ENCODE data around the gene STK16. TPM values are rescaled to one million over a fixed set of nuclear protein-coding genes. Genes with fewer than 3 reads are reported as not detected.

STK16 gene
- total RNA-seq, 2 experiments from 2014 or later, result 34.4 to 35.4 TPM

DNA sequence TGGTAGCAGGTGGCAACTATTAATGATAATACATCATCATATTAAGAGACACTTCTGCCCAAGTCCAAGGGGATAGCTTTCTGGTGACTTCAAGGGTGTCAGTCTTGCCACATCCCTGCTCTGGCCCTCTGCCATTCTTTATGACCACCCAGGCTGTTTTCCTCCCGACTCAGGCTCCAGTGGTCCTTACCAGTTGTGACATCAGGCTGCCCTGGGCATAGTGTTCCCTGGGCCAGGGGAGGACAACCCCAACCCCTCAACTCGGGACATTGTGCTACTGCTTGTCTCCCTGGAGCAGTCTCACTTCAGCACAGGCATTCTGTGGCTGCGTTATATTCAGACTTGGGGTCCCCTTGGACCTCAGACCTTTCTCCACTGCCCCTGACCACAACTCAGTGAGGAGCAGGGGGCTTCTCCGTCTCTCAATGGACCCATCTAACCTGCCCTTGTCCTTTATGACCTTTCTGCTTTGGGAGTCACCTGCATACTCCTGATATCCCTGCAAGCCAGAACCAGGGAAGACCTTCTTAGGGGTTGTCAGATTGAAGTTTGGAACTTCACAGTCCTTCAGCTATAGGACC is 46.7 kb downstream of the STK16 start:
- no peaks in the 10 kb centered on the region for H3K27me3 Mint-ChIP-seq
- H3K36me3 Mint-ChIP-seq (ENCODE audit: low read depth), result no peaks in the 10 kb centered on the region

DNA sequence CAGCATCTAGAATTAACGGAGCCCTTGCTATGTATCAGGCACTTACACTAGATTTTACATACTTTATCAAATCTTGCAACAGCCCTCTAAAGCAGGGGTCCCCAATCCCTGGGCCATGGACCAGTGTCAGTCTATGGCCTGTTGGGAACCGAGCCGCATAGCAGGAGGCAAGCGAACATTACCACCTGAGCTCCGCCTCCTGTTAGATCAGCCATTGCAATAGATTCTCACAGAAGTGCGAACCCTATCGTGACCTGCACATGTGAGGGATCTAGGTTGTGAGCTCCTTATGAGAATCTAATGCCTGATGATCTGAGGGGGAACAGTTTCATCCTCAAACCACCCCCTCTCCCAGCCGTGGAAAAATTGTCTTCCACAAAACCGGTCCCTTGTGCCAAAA is 47.3 kb downstream of the STK16 start:
- intact Hi-C loops (cut with micrococcal nuclease), result no loop called here
- DNase-seq (no peak), ATAC-seq (no peak)
- ChIA-PET CTCF (interaction anchor here (1.2 to 13.0 kb wide), 4 partner anchors 13 to 133 kb away, joined by 3 to 336 read pairs (median 28); partner anchors contain the start of genes ANKZF1, ATG9A, DNAJB2 and GLB1L), POLR2A (interaction anchor here (1.3 to 4.9 kb wide), 4 partner anchors 10 to 63 kb away, joined by 3 to 41 read pairs (median 16); partner anchors contain the start of genes ANKZF1, ATG9A, DNAJB2 and TUBA4A)
- no peaks in the 10 kb centered on the region for H3K36me3 Mint-ChIP-seq (ENCODE audit: low read depth)
- no peak overlapping the region for H3K27ac Mint-ChIP-seq
- no peaks in the 10 kb centered on the region for H3K27me3 Mint-ChIP-seq
- no peak overlapping the region for H3K4me3 Mint-ChIP-seq
- H3K4me1 Mint-ChIP-seq (ENCODE audit: low read depth), result peaks cover 25% of the 10 kb centered on the region
- no peaks in the 10 kb centered on the region for H3K9me3 Mint-ChIP-seq
- TF ChIP-seq, protein P1, sequence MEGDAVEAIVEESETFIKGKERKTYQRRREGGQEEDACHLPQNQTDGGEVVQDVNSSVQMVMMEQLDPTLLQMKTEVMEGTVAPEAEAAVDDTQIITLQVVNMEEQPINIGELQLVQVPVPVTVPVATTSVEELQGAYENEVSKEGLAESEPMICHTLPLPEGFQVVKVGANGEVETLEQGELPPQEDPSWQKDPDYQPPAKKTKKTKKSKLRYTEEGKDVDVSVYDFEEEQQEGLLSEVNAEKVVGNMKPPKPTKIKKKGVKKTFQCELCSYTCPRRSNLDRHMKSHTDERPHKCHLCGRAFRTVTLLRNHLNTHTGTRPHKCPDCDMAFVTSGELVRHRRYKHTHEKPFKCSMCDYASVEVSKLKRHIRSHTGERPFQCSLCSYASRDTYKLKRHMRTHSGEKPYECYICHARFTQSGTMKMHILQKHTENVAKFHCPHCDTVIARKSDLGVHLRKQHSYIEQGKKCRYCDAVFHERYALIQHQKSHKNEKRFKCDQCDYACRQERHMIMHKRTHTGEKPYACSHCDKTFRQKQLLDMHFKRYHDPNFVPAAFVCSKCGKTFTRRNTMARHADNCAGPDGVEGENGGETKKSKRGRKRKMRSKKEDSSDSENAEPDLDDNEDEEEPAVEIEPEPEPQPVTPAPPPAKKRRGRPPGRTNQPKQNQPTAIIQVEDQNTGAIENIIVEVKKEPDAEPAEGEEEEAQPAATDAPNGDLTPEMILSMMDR (IDR thresholded peaks at IDR 0.05), result no peak

More for the DNA sequence above, 46.7 kb downstream of the STK16 start:
- Mint-ChIP-seq H3K27ac (no peak overlapping the region), H3K9me3 (no peaks in the 10 kb centered on the region), H3K4me3 (no peak overlapping the region), H3K4me1 (ENCODE audit: low read depth) (peaks cover 21% of the 10 kb centered on the region)
- POLR2A ChIA-PET, result interaction anchor here (1.0 to 4.9 kb wide), 3 partner anchors 13 to 86 kb away, joined by 3 to 41 read pairs (median 6); partner anchors contain the start of genes ANKZF1, ATG9A, DNAJB2 and ZFAND2B
- no peak for DNase-seq
- CTCF ChIA-PET, result interaction anchor here (1.2 to 13.0 kb wide), 7 partner anchors 8 to 133 kb away, joined by 3 to 336 read pairs (median 5); partner anchors contain the start of genes ANKZF1, ATG9A, DNAJB2 and GLB1L
- intact Hi-C loops (cut with micrococcal nuclease), result no loop called here
- TF ChIP-seq, protein P1 (IDR thresholded peaks at IDR 0.05), result no peak
- ATAC-seq, result no peak

DNA sequence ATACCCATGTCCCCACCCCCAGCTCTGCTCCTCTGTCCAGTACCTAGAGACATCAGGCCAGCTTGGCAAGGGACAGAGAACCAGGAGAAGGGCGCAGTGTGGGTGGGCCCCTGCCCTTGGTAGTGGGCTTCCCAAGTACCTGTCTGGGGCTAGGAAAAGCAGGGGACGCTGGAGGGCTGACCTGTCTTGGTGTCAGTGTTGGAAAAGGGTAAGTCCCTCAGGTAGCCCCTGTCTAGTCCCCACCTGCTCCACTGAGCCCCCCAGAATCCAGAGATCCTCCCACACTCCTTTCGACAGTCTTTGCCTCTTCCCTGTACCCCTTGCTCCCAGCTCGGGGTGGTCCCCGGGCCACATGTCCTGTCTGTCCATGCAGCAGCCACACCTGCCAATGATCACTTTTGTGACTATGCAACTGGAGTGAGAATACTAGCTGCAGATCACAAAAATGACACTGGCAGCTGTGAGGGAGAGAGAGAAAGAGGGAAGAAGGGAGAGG is 48.5 kb downstream of the STK16 start:
- DNase-seq, result no peak
- intact Hi-C loops (cut with micrococcal nuclease), result loop anchor here (2.0 kb wide), 1 partner anchor 15 kb away; the partner anchor contains the start of gene DNAJB2
- Mint-ChIP-seq H3K27ac (peak overlapping the region; percentile 77), H3K36me3 (ENCODE audit: low read depth) (no peaks in the 10 kb centered on the region), H3K9me3 (no peaks in the 10 kb centered on the region), H3K27me3 (no peaks in the 10 kb centered on the region), H3K4me3 (peak overlapping the region; percentile 64), H3K4me1 (ENCODE audit: low read depth) (peaks cover 28% of the 10 kb centered on the region)
- ChIA-PET POLR2A (interaction anchor here (0.7 to 4.9 kb wide), 5 partner anchors 9 to 40 kb away, joined by 3 to 41 read pairs (median 10); partner anchors contain the start of genes DNAJB2, TUBA4A and TUBA4B), CTCF (interaction anchor here (1.0 to 13.0 kb wide), 14 partner anchors 14 to 396 kb away, joined by 3 to 336 read pairs (median 14); partner anchors contain the start of genes CNPPD1, DNAJB2, GLB1L and NHEJ1)
- ATAC-seq, result no peak
- TF ChIP-seq, protein P1 (IDR thresholded peaks at IDR 0.05), result no peak

DNA sequence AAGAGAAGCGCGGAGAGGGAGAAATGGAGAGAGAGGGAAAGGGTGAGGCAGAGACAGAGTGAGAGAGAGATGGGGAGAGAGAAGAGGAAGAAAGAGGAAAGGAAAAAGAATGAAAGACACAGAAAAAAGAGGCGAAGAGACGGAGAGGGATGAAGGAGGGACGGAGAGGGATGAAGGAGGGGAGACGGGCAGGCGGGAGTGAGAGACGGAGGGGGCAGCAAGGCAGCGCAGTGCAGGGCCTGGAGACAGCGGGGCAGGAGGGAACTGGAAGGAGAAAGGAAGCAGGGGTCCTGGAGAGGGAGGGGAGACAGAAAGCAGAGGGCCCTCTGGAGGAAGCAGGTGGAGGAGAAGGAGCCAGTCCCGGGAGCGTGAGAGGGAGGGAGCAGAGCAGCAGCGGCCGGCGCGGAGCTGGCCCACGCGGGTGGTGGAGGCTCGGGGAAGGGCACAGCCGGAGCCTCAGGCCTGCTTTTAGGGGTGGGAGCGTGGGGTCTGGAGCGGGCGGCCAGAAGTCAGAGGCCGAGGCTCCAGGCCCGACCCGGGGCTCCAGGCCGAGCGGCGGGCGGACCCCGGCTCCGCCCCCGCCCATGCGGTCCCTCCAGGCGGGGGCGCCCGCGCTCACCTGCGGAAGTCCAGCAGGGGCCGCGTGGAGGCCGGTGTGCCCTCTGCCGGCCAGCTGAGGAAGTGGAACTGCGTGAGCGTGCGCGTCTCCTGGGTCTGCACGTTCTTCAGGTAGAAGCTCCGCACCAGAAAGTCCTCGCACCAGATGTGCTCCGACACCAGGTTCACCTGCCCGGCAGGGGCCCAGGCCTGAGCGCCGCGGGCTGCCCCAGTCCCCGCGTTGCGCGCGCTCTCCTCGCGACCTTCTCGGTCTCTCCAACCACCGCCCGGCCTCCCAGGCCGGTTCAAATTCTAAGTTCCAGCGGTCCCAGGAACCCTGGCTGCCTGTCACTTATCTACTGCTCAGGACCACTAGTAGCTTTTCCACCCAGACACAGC is 49.4 kb downstream of the STK16 start:
- Mint-ChIP-seq H3K9me3 (no peaks in the 10 kb centered on the region), H3K4me3 (peak overlapping the region; percentile 64), H3K4me1 (ENCODE audit: low read depth) (peaks cover 32% of the 10 kb centered on the region), H3K36me3 (ENCODE audit: low read depth) (no peaks in the 10 kb centered on the region), H3K27me3 (peaks cover 3% of the 10 kb centered on the region), H3K27ac (peak overlapping the region; percentile 77)
- ChIA-PET POLR2A (interaction anchor here (0.6 to 4.9 kb wide), 8 partner anchors 9 to 94 kb away, joined by 3 to 41 read pairs (median 8); partner anchors contain the start of genes ABCB6, ANKZF1, ATG9A and DNAJB2), CTCF (interaction anchor here (0.6 to 13.0 kb wide), 64 partner anchors 10 to 397 kb away, joined by 3 to 336 read pairs (median 5); partner anchors contain the start of genes ABCB6, ANKZF1, ATG9A and CNPPD1)
- intact Hi-C loops (cut with micrococcal nuclease), result loop anchor here (2.0 to 5.0 kb wide), 3 partner anchors 16 to 67 kb away; partner anchors contain the start of genes ANKZF1, ATG9A, DNAJB2 and GLB1L
- DNase-seq (peak; percentile 90), ATAC-seq (peak; percentile 93)
- TF ChIP-seq, protein P1 (IDR thresholded peaks at IDR 0.05), result peak; percentile 99
